GM13976 (cell line): ENCODE data around the gene ACADVL.

Source experiments
- DNase-seq: peaks from one replicate; pipeline ENCODE4 v3.0.0; 2012; ENCODE audit warnings: low spot score
- in situ Hi-C: fragments of 300-500 bp; cut with MboI; formaldehyde crosslinking; loops from one replicate; pipeline ENCODE4 v1.12.0; 2022; ENCODE audit warnings: low sequenced_read_pairs, mixed read lengths, inconsistent platforms; ENCODE audit not compliant: unreplicated experiment
- TF ChIP-seq, protein P1 (sequence below): IDR thresholded peaks from 2 replicates; pipeline ENCODE4 v1.5.1; 2012; ENCODE audit warnings: borderline replicate concordance, mild to moderate bottlenecking; ENCODE audit not compliant: insufficient read depth; ENCODE audit errors: extremely low read depth, missing control alignments, control extremely low read depth

ACADVL gene

DNA sequence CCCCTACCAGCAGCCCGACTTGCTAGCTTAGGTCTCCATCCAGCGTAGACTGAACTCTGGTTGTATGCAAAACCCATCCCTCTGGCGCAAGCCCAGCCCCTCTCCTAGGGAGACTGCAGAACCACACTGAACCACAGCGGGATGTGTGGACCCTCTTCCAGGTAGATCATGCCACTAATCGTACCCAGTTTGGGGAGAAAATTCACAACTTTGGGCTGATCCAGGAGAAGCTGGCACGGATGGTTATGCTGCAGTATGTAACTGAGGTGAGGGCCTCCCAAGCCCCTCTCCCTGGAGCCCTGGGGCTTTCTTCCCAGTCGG is 3.2 kb downstream of the ACADVL start:
- in situ Hi-C loops, result no loop called here
- DNase-seq, result no peak

DNA sequence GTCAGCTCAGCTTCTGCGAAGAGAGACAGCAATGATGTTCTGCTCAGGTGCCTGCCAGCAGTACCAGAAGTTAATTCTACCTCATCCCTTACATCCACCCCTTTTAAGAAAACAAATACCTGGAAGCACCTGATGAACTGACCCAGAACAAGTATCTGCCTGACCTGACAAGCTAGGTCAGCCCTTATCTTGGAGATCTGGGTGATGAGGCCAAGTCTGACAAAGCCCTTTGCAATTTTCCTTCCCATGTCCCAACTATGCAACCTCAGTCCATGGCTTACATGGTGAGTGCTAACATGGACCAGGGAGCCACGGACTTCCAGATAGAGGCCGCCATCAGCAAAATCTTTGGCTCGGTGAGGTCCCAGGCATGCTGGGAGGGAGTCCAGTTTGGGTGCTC is 3.6 kb downstream of the ACADVL start:
- no peak for DNase-seq
- in situ Hi-C loops, result no loop called here
- TF ChIP-seq, protein P1, sequence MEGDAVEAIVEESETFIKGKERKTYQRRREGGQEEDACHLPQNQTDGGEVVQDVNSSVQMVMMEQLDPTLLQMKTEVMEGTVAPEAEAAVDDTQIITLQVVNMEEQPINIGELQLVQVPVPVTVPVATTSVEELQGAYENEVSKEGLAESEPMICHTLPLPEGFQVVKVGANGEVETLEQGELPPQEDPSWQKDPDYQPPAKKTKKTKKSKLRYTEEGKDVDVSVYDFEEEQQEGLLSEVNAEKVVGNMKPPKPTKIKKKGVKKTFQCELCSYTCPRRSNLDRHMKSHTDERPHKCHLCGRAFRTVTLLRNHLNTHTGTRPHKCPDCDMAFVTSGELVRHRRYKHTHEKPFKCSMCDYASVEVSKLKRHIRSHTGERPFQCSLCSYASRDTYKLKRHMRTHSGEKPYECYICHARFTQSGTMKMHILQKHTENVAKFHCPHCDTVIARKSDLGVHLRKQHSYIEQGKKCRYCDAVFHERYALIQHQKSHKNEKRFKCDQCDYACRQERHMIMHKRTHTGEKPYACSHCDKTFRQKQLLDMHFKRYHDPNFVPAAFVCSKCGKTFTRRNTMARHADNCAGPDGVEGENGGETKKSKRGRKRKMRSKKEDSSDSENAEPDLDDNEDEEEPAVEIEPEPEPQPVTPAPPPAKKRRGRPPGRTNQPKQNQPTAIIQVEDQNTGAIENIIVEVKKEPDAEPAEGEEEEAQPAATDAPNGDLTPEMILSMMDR, result no peak

More for the DNA sequence above, 3.2 kb downstream of the ACADVL start:
- TF ChIP-seq, protein P1, result no peak

DNA sequence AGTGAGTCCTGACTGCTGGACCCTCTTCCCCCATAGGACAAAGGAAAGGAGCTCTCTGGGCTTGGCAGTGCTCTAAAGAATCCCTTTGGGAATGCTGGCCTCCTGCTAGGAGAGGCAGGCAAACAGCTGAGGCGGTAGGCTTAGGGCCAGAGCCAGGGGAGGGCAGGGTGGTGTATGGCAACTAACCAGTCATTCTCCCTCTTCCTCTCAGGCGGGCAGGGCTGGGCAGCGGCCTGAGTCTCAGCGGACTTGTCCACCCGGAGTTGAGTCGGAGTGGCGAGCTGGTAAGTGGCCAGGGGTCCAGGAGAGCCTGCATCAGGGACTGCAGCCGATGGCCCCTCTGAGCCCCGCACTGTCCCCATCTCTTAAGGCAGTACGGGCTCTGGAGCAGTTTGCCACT is 4.4 kb downstream of the ACADVL start:
- in situ Hi-C loops, result no loop called here
- TF ChIP-seq, protein P1, result no peak
- no peak for DNase-seq

DNA sequence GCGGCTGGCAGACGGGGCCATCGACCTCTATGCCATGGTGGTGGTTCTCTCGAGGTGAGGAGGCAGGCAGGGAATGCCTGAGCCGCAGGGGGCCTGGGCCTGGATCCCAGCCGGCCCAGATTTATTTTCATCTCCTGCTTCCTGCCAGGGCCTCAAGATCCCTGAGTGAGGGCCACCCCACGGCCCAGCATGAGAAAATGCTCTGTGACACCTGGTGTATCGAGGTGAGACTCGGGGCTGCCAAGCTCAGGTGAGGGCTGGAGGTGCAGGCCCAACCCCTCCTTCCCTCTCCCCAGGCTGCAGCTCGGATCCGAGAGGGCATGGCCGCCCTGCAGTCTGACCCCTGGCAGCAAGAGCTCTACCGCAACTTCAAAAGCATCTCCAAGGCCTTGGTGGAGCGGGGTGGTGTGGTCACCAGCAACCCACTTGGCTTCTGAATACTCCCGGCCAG is 4.9 kb downstream of the ACADVL start:
- in situ Hi-C loops, result no loop called here
- TF ChIP-seq, protein P1, result no peak
- no peak for DNase-seq

DNA sequence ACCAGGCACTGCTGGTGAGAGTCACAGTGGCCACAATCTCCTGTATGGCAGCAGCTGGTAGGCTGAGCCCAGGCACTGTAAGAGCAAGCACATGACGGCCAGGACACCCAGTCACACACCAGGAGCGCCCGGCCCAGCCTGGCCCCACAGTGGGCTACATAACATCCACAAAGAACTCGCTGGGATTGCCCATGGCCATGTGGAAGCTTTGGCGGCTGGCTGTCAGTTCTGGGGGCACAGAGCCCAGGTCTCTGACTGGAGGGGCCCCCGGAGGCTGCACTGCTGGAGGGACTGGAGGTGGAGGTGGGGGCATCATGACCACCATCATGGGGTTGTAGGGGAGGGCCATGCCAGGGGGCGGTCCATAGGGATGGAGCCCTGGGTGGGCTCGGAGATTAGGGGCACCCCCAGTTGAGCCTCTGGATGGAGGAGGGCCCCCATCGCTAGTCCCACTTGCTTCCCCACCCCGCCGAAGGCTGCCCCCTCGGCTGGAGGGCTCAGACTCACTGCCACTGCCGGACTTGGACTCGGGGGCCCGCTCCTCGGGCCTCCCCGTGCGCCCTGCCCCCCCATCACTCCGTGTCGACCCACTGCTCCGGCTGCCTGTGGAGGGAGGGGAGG is 6.1 kb downstream of the ACADVL start:
- TF ChIP-seq, protein P1, result no peak
- in situ Hi-C loops, result no loop called here
- DNase-seq, result no peak

DNA sequence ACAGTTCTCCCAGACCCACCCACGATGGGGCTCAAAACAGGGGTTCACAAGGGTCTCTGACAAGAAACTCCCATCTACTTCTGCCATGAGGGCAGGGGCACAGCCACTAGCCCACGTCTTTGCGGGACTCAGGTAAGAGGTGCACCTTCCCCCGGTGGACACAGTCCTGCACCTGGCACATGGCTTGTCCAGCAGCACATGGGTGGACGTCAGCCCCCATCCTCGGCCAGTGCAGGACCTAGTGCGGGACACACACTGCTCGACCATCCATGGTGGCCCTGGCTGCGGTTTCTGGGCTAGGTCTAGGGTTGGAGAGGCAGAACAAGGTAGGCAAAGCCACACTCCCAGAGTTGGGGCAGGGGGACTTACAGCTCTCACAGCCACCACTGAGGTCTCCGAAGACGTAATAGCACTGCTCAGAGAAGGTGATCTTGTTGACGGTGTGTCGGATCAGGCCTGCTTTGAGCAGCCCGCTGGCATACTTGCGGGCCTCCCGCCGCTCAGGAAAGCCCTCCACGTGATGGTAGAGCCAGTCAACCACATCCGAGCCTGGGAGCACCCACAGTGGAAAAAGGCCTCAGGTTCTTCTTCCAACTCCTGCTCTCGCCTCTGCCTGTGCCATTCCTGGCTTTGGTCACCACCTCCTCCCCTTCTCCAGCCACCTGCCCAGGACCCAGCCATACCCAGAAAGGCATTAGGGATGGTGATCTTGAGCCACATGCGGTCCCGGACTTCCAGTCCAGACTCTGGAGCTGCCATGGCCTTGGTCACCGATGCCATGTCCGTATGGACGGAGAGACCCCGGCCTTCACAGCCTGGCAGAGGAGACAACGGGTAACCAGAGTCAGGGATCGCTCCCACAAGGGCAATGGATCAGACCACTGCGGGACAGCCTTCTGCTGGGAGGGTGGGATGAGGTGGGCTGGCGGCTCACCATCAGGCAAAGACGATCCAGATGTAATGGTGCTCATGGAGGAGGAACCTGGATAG is 7.3 kb downstream of the ACADVL start:
- no peak for DNase-seq
- TF ChIP-seq, protein P1, result no peak
- in situ Hi-C loops, result no loop called here
